Mucosa of descending colon (tissue), 3 donors: ENCODE measurements around the gene RPP30. TPM values are rescaled to one million over a fixed set of nuclear protein-coding genes. Genes with fewer than 3 reads are reported as not detected.

ENCODE experiments used
- ATAC-seq: fragments of 200-7000 bp; cut with Tn5 transposase; one replicate; pipeline ENCODE4 v1.9.1; 2020; ENCODE audit warnings: mild to moderate bottlenecking, moderate library complexity
- DNase-seq, 3 donors: peaks; one replicate each; pipeline ENCODE4 v3.0.0-alpha.2; 2020
- H3K36me3 ChIP-seq: fragments of 200-600 bp; one replicate; pipeline ENCODE4 v1.8.0; 2021; ENCODE audit warnings: low read depth, mild to moderate bottlenecking
- H3K4me1 ChIP-seq: fragments of 200-600 bp; one replicate; pipeline ENCODE4 v1.8.0; 2021; ENCODE audit warnings: low read depth, mild to moderate bottlenecking
- H3K4me3 ChIP-seq: fragments of 200-600 bp; one replicate; pipeline ENCODE4 v1.8.0; 2021; ENCODE audit warnings: mild to moderate bottlenecking
- H3K9me3 ChIP-seq: fragments of 200-600 bp; one replicate; pipeline ENCODE4 v1.8.0; 2021; ENCODE audit warnings: mild to moderate bottlenecking
- intact Hi-C, 2 donors: fragments of 100-400 bp; cut with DNase I in 1 of 2; cut with micrococcal nuclease in 1 of 2; formaldehyde crosslinking; loops; one replicate each; pipeline versions ENCODE4 v1.11.0 to v1.11.1; 2022; cut with DNase I, micrococcal nuclease
- total RNA-seq, 3 donors: library from RNA; stranded (reverse); fragmentation: NEBNext Ultra II Directional in 2 of 3; extraction: Animal tissue kit (Norgen Biotek cat#: 25700) in 2 of 3; gene quantifications; one replicate each; pipeline versions ENCODE4 v1.2.1 to v1.2.4, GENCODE V29; 2021 to 2023
- TF ChIP-seq, protein P1 (sequence below): fragments of 200-600 bp; IDR thresholded peaks from one replicate; pipeline ENCODE4 v1.8.0; 2022; ENCODE audit warnings: antibody characterized with exemption, mild to moderate bottlenecking
- donor health status: DM: no; HTN: no; CAD: no; lungs with moderate emphysema.
- donor health status: DM: no; HTN: no; CAD: no.
- donor health status: DM: no; HTN: yes; CAD: no.

The RPP30 gene
- total RNA-seq, 3 donors from 2014 or later: 20.6 to 25.1 (median 24.3) TPM

- TF ChIP-seq, protein P1, sequence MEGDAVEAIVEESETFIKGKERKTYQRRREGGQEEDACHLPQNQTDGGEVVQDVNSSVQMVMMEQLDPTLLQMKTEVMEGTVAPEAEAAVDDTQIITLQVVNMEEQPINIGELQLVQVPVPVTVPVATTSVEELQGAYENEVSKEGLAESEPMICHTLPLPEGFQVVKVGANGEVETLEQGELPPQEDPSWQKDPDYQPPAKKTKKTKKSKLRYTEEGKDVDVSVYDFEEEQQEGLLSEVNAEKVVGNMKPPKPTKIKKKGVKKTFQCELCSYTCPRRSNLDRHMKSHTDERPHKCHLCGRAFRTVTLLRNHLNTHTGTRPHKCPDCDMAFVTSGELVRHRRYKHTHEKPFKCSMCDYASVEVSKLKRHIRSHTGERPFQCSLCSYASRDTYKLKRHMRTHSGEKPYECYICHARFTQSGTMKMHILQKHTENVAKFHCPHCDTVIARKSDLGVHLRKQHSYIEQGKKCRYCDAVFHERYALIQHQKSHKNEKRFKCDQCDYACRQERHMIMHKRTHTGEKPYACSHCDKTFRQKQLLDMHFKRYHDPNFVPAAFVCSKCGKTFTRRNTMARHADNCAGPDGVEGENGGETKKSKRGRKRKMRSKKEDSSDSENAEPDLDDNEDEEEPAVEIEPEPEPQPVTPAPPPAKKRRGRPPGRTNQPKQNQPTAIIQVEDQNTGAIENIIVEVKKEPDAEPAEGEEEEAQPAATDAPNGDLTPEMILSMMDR: no peak
- no peak overlapping the region for H3K4me3 ChIP-seq
- ATAC-seq: no peak
- DNase-seq: no peak
- no peaks in the 10 kb centered on the region for H3K9me3 ChIP-seq
- no peaks in the 10 kb centered on the region for H3K36me3 ChIP-seq
- intact Hi-C loops: loop anchor here in 1 of 2 donors (10.0 kb wide), 1 partner anchor 335 kb away; no protein-coding TSS in a partner anchor
- no peaks in the 10 kb centered on the region for H3K4me1 ChIP-seq
Measured at GRCh38 chr10:90919683-90920574, 48.2 kb downstream of the RPP30 start.

DNA sequence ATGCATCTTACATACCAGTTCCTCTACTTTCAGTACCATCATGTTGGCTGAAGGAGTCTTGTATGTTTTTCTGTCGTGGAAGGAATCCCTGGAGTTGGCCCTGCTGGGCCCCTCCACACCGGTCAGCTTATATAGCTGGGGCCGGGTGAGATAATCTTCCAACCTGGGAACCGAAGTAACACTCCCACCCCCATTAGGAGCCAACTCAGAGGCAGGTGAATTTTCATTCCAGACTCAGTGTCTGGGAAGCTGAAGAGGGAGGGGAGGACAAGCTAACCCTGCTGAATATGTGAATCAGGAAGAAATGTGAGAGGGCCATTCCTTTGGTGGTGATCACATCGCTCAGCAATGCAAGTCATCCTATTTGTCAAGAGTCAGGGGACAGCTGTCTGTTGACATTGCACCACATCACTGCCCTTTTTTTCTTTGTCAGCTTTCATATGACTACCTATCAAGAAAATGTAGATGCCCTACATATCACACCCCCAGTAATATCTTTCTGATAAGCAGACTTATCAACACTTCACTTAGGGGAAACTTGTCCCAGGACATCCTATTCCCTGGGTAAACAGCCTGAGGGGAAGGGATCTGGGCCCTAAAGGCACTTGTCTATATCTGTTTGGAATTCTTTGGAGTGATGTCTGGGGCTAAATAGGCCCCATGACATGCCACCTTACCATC is 49.4 kb downstream of the RPP30 start, which contains the start of gene ANKRD1:
Gene ANKRD1 (minus strand): TSS at position 102 of the 681 bp plus-strand sequence. CDS start 60 bp downstream, at position 42.
- Histone ChIP-seq H3K9me3 (no peaks in the 10 kb centered on the region), H3K36me3 (no peaks in the 10 kb centered on the region), H3K4me3 (no peak within 1 kb of the TSS), H3K4me1 (no peaks in the 10 kb centered on the region)
- ATAC-seq (no peak), DNase-seq (no peak)
- TF ChIP-seq, protein P1: no peak
- intact Hi-C loops: no loop called here

GRCh38 chr10:90921906-90922305 is 50.1 kb downstream of the RPP30 start:
- no peak overlapping the region for H3K4me3 ChIP-seq
- intact Hi-C loops: no loop called here
- H3K9me3 ChIP-seq: no peaks in the 10 kb centered on the region
- ATAC-seq: no peak
- no peaks in the 10 kb centered on the region for H3K4me1 ChIP-seq
- no peaks in the 10 kb centered on the region for H3K36me3 ChIP-seq
- DNase-seq: no peak
- TF ChIP-seq, protein P1: no peak

DNA sequence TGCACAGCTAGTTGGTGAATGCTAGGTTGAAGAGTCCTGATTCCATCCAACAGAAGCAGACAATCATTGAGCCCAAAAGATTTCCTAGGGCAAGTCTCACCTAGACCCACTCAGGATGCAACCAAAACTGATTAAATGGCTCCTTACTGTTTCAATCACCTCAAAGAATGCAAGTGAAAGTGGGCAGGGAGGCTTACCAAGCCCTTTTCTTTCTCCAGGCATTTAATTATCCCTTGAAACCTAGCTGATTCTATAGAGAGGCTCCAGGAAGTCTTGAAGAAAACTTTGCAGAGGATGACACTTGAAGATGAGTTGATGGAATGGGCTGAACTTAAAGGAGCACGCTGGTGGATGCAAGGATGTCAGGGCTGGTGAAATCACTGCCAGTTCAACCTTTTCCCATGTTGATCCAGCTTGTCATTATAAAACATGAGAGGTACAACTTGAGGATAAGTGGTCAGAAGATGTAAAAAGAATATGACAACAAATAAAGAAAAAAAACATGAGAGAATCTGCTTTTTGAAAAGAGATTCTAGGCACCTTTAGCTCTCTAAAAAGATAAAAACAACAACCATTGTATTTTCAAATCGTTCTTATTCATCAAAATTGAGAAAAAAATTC is 51.4 kb downstream of the RPP30 start:
- Histone ChIP-seq H3K4me3 (no peak overlapping the region), H3K9me3 (no peaks in the 10 kb centered on the region), H3K36me3 (no peaks in the 10 kb centered on the region), H3K4me1 (no peaks in the 10 kb centered on the region)
- intact Hi-C loops: no loop called here
- ATAC-seq (no peak), DNase-seq (no peak)
- TF ChIP-seq, protein P1: no peak

DNA sequence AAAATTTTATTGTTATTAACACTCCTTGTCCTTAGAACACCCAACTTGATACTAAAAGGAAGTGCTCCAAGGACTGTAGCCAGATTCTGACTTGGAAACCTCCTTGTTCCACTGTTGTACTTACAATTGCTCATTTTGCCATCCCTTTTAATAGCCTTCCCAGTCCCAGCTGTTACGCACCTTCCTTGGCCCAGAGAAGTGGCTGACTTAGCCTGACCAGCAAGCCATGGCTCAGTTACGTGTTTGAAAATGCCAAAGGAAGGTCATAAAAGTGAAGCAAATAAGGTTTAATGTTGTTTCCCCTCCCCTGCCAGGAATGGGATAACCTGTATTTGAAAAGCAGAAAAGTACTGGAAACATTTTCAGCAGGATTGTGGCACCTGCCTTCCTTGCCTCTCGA is 52.8 kb downstream of the RPP30 start:
- ATAC-seq (no peak), DNase-seq (no peak)
- H3K9me3 ChIP-seq: no peaks in the 10 kb centered on the region
- intact Hi-C loops: no loop called here
- no peaks in the 10 kb centered on the region for H3K36me3 ChIP-seq
- H3K4me3 ChIP-seq: no peak overlapping the region
- TF ChIP-seq, protein P1: no peak
- no peaks in the 10 kb centered on the region for H3K4me1 ChIP-seq
